Measurements from ENCODE around the gene LKAAEAR1.

- TF ChIP-seq SMC3 (IDR thresholded peaks at IDR 0.05; ENCODE audit: low read depth, low read length), result no peak
- TF ChIP-seq CTCF (conservative IDR thresholded peaks at IDR 0.05; ENCODE audit: low read depth, low read length), result no peak
- no peak for TF ChIP-seq RCOR1 (IDR thresholded peaks at IDR 0.05; ENCODE audit: insufficient replicate concordance, low read length)
- TF ChIP-seq POLR2A (IDR thresholded peaks at IDR 0.05; ENCODE audit: low read depth, low read length), result no peak
- TF ChIP-seq RFX5 (IDR thresholded peaks at IDR 0.05; ENCODE audit: low read depth, low read length), result no peak
- no peak for TF ChIP-seq MAFK (IDR thresholded peaks at IDR 0.05; ENCODE audit: low read depth, low read length)
- no peak for TF ChIP-seq MXI1 (IDR thresholded peaks at IDR 0.05; ENCODE audit: borderline replicate concordance, low read depth, low read length)
- TF ChIP-seq USF2 (IDR thresholded peaks at IDR 0.05; ENCODE audit: low read depth, low read length), result no peak
Observed at GRCh38 chr20:64130876-64131275, 46.7 kb upstream of the LKAAEAR1 start.
